Glutamatergic neuron (in vitro differentiated cells): ENCODE data around the gene XIRP1. TPM values are rescaled to one million over a fixed set of nuclear protein-coding genes. Genes with fewer than 3 reads are reported as not detected.

Source experiments
- DNase-seq: peaks from one replicate; pipeline ENCODE4 v3.0.0; 2022
- H3K27ac Mint-ChIP-seq: one replicate; pipeline ENCODE4 v1.8.0; 2020; ENCODE audit warnings: mild to moderate bottlenecking, mixed read lengths, inconsistent platforms; ENCODE audit not compliant: unreplicated experiment
- H3K27me3 Mint-ChIP-seq: one replicate; pipeline ENCODE4 v1.8.0; 2020; ENCODE audit warnings: mild to moderate bottlenecking, moderate library complexity, mixed read lengths, inconsistent platforms; ENCODE audit not compliant: unreplicated experiment
- H3K36me3 Mint-ChIP-seq: one replicate; pipeline ENCODE4 v1.8.0; 2020; ENCODE audit warnings: mild to moderate bottlenecking, mixed read lengths, inconsistent platforms; ENCODE audit not compliant: unreplicated experiment
- H3K4me1 Mint-ChIP-seq: one replicate; pipeline ENCODE4 v1.8.0; 2020; ENCODE audit warnings: mild to moderate bottlenecking, low read depth, mixed read lengths, inconsistent platforms; ENCODE audit not compliant: unreplicated experiment
- H3K4me3 Mint-ChIP-seq: one replicate; pipeline ENCODE4 v1.8.0; 2020; ENCODE audit warnings: mild to moderate bottlenecking, mixed read lengths, inconsistent platforms; ENCODE audit not compliant: unreplicated experiment
- H3K9me3 Mint-ChIP-seq: one replicate; pipeline ENCODE4 v1.8.0; 2020; ENCODE audit warnings: mild to moderate bottlenecking, moderate library complexity, mixed read lengths, inconsistent platforms; ENCODE audit not compliant: unreplicated experiment
- CTCF ChIP-seq: fragments of 200-600 bp; sonication (generic); IDR thresholded peaks from one replicate; pipeline ENCODE4 v1.5.0; 2021; ENCODE audit not compliant: partially characterized antibody, unreplicated experiment
- total RNA-seq: library from RNA; stranded (reverse); fragmentation: NEBNext Ultra II Directional; extraction: Animal tissue kit (Norgen Biotek cat#: 25700); gene quantifications from one replicate; pipeline ENCODE4 v1.2.1, GENCODE V29; 2021; ENCODE audit not compliant: unreplicated experiment

XIRP1 gene
- total RNA-seq, 1 donor from 2014 or later = 0.34 TPM

- Mint-ChIP-seq H3K27me3 (peaks cover 17% of the 10 kb centered on the region), H3K27ac (no peak overlapping the region), H3K9me3 (peaks cover 26% of the 10 kb centered on the region), H3K4me1 (peaks cover 27% of the 10 kb centered on the region), H3K4me3 (no peak overlapping the region), H3K36me3 (no peaks in the 10 kb centered on the region)
- no peak for DNase-seq
- no peak for TF ChIP-seq CTCF
These were observed 4.8 kb downstream of the XIRP1 start for GRCh38 chr3:39187372-39188155.

GRCh38 chr3:39186692-39187151, 5.7 kb downstream of the XIRP1 start:
- H3K27me3 Mint-ChIP-seq = peaks cover 17% of the 10 kb centered on the region
- H3K4me3 Mint-ChIP-seq = no peak overlapping the region
- no peak for DNase-seq
- peaks cover 31% of the 10 kb centered on the region for H3K4me1 Mint-ChIP-seq
- no peak for TF ChIP-seq CTCF
- H3K9me3 Mint-ChIP-seq = peaks cover 28% of the 10 kb centered on the region
- no peaks in the 10 kb centered on the region for H3K36me3 Mint-ChIP-seq
- H3K27ac Mint-ChIP-seq = no peak overlapping the region

- peaks cover 28% of the 10 kb centered on the region for H3K9me3 Mint-ChIP-seq
These were observed 6.3 kb downstream of the XIRP1 start for GRCh38 chr3:39185959-39186691.

GRCh38 chr3:39185326-39185958, 7.0 kb downstream of the XIRP1 start:
- no peak for DNase-seq
- peaks cover 20% of the 10 kb centered on the region for H3K27me3 Mint-ChIP-seq
- peaks cover 35% of the 10 kb centered on the region for H3K4me1 Mint-ChIP-seq
- no peak for TF ChIP-seq CTCF
- no peak overlapping the region for H3K4me3 Mint-ChIP-seq
- no peak overlapping the region for H3K27ac Mint-ChIP-seq
- H3K9me3 Mint-ChIP-seq = peaks cover 28% of the 10 kb centered on the region
- no peaks in the 10 kb centered on the region for H3K36me3 Mint-ChIP-seq

More at GRCh38 chr3:39185959-39186691, 6.3 kb downstream of the XIRP1 start:
- no peak for DNase-seq
- no peak for TF ChIP-seq CTCF
- no peak overlapping the region for H3K4me3 Mint-ChIP-seq
- peaks cover 34% of the 10 kb centered on the region for H3K4me1 Mint-ChIP-seq
- no peak overlapping the region for H3K27ac Mint-ChIP-seq
- no peaks in the 10 kb centered on the region for H3K36me3 Mint-ChIP-seq
- H3K27me3 Mint-ChIP-seq = peaks cover 20% of the 10 kb centered on the region
